GM20000 (cell line): Measurements from ENCODE around the gene PLEKHH1.

Experiments used
- DNase-seq: peaks from one replicate; pipeline ENCODE4 v3.0.0; 2012; ENCODE audit warnings: low spot score
- CTCF ChIP-seq: IDR thresholded peaks from 2 replicates; pipeline ENCODE4 v1.5.1; 2012; ENCODE audit warnings: mild to moderate bottlenecking, control low read depth; ENCODE audit errors: extremely low read depth, missing control alignments

The PLEKHH1 gene

GRCh38 chr14:67572608-67573007 is 39.5 kb downstream of the PLEKHH1 start:
- no peak for DNase-seq
- no peak for TF ChIP-seq CTCF

DNA sequence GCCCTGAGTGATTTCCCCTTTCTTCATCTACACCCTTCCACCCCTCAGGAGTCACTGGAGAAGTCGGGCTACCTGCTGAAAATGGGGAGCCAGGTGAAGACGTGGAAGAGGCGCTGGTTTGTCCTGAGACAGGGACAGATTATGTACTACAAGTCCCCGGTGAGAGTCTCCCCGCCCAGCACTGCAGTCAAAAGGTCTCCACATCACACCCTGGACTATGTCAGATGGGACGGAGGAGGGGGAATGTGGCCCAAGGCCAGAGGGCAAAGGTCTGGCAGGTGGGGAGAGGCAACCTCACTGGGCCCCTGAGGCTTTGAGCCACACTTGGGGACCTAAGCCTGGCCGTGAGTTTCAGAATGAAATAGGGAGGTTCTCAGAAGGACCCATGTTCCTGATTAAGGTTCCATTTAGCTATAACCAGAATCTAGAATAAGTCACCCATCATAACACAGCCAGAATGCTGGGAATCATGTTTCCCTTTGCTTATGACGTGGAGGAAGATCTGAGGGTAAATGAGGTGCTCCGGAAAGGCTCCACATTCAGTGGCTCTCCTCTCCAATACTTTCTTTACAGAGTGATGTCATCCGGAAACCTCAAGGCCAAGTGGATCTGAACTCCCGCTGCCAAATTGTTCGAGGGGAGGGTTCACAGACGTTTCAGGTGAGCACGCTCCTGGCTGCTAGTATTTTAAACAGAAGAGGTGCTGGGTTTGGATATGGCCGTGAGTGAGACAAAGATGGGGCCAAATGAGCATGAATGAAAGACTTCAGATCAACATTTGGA is 40.3 kb downstream of the PLEKHH1 start:
- no peak for TF ChIP-seq CTCF
- no peak for DNase-seq

DNA sequence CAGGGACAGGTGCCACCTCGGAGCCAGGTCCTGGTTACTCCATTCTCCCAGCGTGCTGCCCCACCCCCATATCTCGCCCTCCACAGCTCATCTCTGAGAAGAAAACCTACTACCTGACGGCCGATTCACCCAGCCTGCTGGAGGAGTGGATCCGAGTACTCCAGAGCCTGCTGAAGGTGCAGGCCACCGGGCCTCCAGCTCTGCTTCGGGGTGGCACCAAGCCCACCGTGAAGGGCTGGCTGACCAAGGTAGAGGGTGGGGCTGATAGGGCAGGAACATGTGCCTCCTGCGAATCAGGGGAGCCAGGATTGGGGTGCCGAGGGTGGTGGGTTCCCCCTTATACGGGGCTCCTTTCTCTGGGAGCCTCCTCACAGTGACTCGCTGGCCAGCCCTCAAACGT is 41.1 kb downstream of the PLEKHH1 start:
- DNase-seq, result no peak
- no peak for TF ChIP-seq CTCF

GRCh38 chr14:67574806-67575205 is 41.7 kb downstream of the PLEKHH1 start:
- DNase-seq, result no peak
- no peak for TF ChIP-seq CTCF

- TF ChIP-seq CTCF, result no peak
- no peak for DNase-seq
These were observed 42.6 kb downstream of the PLEKHH1 start for GRCh38 chr14:67575684-67576083.

DNA sequence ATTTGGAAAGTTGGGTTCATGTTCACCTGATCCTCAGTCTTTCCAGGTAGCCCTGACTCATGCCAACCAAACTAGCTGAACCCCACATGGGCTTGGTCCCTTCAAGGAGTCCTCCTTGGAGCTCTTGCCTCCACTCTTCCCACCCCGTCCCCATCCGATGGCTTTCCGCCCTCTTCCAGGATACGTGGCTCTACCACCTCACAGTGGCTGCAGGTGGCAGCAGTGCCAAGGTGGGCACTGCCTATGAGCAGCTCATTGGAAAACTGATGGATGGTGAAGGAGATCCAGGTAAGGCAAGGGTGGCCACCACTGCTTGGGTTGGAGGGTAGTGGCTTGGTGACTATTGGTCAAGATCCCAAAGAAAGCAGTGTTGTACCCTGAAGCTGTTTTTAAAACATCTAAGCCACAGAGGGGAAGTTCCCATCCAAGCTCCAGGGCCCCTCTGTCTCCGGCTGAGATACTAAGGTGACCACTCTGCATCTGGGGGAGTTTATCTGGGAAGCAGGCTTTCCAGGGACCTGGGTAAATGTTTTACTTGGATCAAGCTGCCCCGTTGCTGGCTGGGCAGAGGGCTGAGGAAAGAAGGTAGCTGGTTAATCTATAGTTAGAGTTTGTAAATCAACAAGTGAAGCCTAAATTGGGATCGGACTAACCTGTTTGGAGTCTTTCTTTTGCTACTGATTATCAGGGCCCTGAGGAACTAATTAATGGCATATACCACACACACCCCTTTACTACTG is 43.3 kb downstream of the PLEKHH1 start:
- no peak for DNase-seq
- TF ChIP-seq CTCF, result no peak

DNA sequence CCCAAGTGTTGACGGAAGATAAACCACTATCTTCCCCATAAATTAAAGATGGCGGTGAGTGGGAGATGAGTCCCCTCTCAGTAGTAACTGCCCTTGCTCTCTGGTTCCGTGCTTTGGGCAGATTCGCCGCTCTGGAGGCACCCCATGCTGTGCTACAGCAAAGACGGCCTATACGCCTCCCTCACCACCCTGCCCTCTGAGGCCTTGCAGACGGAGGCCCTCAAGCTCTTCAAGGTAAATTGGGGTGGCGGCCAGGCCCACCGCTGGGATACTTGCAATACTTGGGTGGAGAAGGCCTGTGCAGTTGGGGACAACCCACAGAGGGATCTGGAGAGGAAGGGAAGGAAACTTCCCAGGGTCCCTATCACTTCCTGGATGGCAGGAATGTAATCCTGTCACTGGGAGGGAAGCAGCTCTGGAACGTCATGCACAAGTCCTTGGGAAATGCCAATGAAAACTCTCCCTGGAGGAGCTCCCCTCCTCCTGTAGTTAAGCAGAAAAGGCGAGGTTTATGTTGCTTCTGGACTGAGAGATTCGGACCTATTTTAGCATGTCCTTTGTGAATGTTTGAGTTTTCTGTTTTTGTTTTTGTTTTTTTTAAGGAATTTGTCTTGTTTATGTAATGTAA is 44.2 kb downstream of the PLEKHH1 start:
- no peak for TF ChIP-seq CTCF
- no peak for DNase-seq
